Kidney (tissue), 14 donors: ENCODE measurements around the gene DZANK1. TPM values are rescaled to one million over a fixed set of nuclear protein-coding genes. Genes with fewer than 3 reads are reported as not detected.
A peak's percentile ranks its signal among the peaks of the same experiment; 100 is the strongest.

Experiments
- DNase-seq, 5 donors: peaks; one replicate each; pipeline ENCODE4 v3.0.0-alpha.2; 2013 to 2020
- FAIRE-seq: peaks from 2 replicates; lab custom pipeline; 2012; peaks lifted over from hg19 to GRCh38; lab: Jason Lieb, UNC
- H3K27ac ChIP-seq, 2 donors: one replicate each; pipeline ENCODE4 v1.7.0; 2013; ENCODE audit warnings: low read depth in 2 of 2, low read length in 2 of 2, inconsistent platforms in 1 of 2
- H3K27me3 ChIP-seq: one replicate; pipeline ENCODE4 v1.7.1; 2013; ENCODE audit warnings: low read length, inconsistent platforms; ENCODE audit not compliant: control insufficient read depth, insufficient read depth
- H3K36me3 ChIP-seq, 3 donors: one replicate each; pipeline versions ENCODE4 v1.7.0 to v1.7.1; 2013; ENCODE audit warnings: low read length in 3 of 3, control low read depth in 1 of 3, inconsistent platforms in 1 of 3; ENCODE audit not compliant: insufficient read depth in 3 of 3, control insufficient read depth in 2 of 3
- H3K4me1 ChIP-seq, 3 donors: one replicate each; pipeline versions ENCODE4 v1.7.0 to v1.7.1; 2013; ENCODE audit warnings: low read length in 3 of 3, inconsistent platforms in 1 of 3, low read depth in 1 of 3; ENCODE audit not compliant: control insufficient read depth in 2 of 3, insufficient read depth in 2 of 3
- H3K4me3 ChIP-seq, 3 donors: one replicate each; pipeline versions ENCODE4 v1.7.0 to v1.8.1; 2013; ENCODE audit warnings: low read length in 3 of 3, control low read depth in 1 of 3, inconsistent platforms in 1 of 3
- H3K9ac ChIP-seq, 3 donors: one replicate each; pipeline versions ENCODE4 v1.7.0 to v1.7.1; 2013; ENCODE audit warnings: low read length in 3 of 3, control low read depth in 1 of 3, inconsistent platforms in 1 of 3
- H3K9me3 ChIP-seq, 3 donors: one replicate each; pipeline versions ENCODE4 v1.7.0 to v1.7.1; 2013; ENCODE audit warnings: low read length in 3 of 3, control low read depth in 1 of 3, inconsistent platforms in 1 of 3; ENCODE audit not compliant: control insufficient read depth in 2 of 3, insufficient read depth in 1 of 3
- CTCF ChIP-seq: IDR thresholded peaks from 3 replicates; pipeline ENCODE4 v1.5.1; 2012; ENCODE audit warnings: mild to moderate bottlenecking, moderate library complexity, borderline replicate concordance; ENCODE audit not compliant: insufficient read depth; ENCODE audit errors: extremely low read depth
- intact Hi-C: fragments of 100-400 bp; cut with DNase I; formaldehyde crosslinking; loops from one replicate; pipeline ENCODE4 v1.11.1; 2022
- polyA plus RNA-seq: library from polyadenylated mRNA; stranded (reverse); fragments of 350-450 nt; fragmentation: Illumina TruSeq; extraction: RNeasy Lipid Tissue Mini Kit (QIAGEN cat#74804); gene quantifications from one replicate; pipeline ENCODE4 v1.2.3, GENCODE V29; 2014; ENCODE audit warnings: low read depth, low replicate concordance; ENCODE audit not compliant: insufficient read depth
- total RNA-seq: library from RNA; stranded (reverse); fragmentation: NEBNext Ultra II Directional; extraction: Animal tissue kit (Norgen Biotek cat#: 25700); gene quantifications from one replicate; pipeline ENCODE4 v1.2.1, GENCODE V29; 2021
- donor health status: control.
- donor health status: control.
- donor health status: control.
- donor health status: control.
- donor health status: control.
- donor health status: DM: yes; HTN: yes; CAD: no.
- donor health status: Normal renal cell carcinoma (clear cell type).

DZANK1 gene
- total and polyA plus RNA-seq, 2 donors from 2014 or later, result 3.9 to 6.2 TPM

- FAIRE-seq (no peak), DNase-seq (no peak)
- Histone ChIP-seq H3K4me1 (peaks cover 0 to 3% (median 0%) of the 10 kb centered on the region in 3 donors), H3K4me3 (no peak overlapping the region), H3K9me3 (no peaks in the 10 kb centered on the region), H3K36me3 (peaks cover 0 to 8% (median 0%) of the 10 kb centered on the region in 3 donors), H3K9ac (no peak overlapping the region), H3K27ac (no peak overlapping the region), H3K27me3 (no peaks in the 10 kb centered on the region)
- no peak for TF ChIP-seq CTCF
- intact Hi-C loops, result no loop called here
Observed at GRCh38 chr20:18513208-18513607, 46.4 kb upstream of the DZANK1 start.

GRCh38 chr20:18511571-18511970 is 44.7 kb upstream of the DZANK1 start:
- peaks cover 0 to 7% (median 0%) of the 10 kb centered on the region in 3 donors for H3K4me1 ChIP-seq
- no peaks in the 10 kb centered on the region for H3K27me3 ChIP-seq
- DNase-seq, result no peak
- intact Hi-C loops, result no loop called here
- FAIRE-seq, result no peak
- H3K9ac ChIP-seq, result no peak overlapping the region
- no peaks in the 10 kb centered on the region for H3K9me3 ChIP-seq
- H3K36me3 ChIP-seq, result peaks cover 0 to 8% (median 0%) of the 10 kb centered on the region in 3 donors
- H3K27ac ChIP-seq, result no peak overlapping the region
- no peak overlapping the region for H3K4me3 ChIP-seq
- no peak for TF ChIP-seq CTCF

GRCh38 chr20:18507218-18508191 is 40.7 kb upstream of the DZANK1 start, which contains the start of gene SEC23B:
Gene SEC23B (plus strand): TSS chr20:18507940. CDS start chr20:18510836, 2,896 bp downstream.
- H3K4me1 ChIP-seq, result peaks cover 0 to 7% (median 0%) of the 10 kb centered on the region in 3 donors
- DNase-seq (peak; percentile 97 to 99 (median 98)), FAIRE-seq (peak; percentile 82)
- peaks cover 0 to 3% (median 0%) of the 10 kb centered on the region in 3 donors for H3K36me3 ChIP-seq
- TF ChIP-seq CTCF, result peak; percentile 3
- intact Hi-C loops, result no loop called here
- H3K27me3 ChIP-seq, result no peaks in the 10 kb centered on the region
- H3K9me3 ChIP-seq, result no peaks in the 10 kb centered on the region
- H3K9ac ChIP-seq, result peak within 1 kb of the TSS; percentile 87 to 93 (median 89)
- peak within 1 kb of the TSS; percentile 92 to 98 (median 98) for H3K4me3 ChIP-seq
- H3K27ac ChIP-seq, result peak within 1 kb of the TSS; percentile 98 to 100
